ENCODE measurements around the gene IGF2BP1. TPM values are rescaled to one million over a fixed set of nuclear protein-coding genes. Genes with fewer than 3 reads are reported as not detected.

The IGF2BP1 gene
- polyA plus RNA-seq, 1 donor: 30.7 TPM

DNA sequence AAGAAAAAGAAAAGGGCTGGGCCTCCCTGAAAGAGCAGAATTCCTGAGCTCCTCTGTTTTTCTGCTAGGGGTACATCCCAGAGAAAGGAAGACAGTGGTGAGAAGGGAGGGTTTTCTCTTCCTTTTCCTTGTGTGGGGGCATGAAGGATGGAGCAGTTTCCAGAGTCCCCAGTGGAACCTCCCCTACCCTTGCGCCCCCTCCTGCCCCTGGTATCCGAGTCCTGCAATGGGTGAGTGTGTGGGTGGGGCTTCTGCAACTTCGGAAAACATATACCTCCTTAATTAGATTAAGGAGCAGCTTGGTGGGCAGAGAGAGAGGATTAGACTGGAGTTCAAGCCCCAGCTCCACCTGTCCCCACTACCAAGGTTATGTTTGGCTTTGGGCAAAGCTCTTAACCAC lies 23.4 kb upstream of the IGF2BP1 start:
- Histone ChIP-seq H3K9me3 (ENCODE audit: control insufficient read depth, low read depth, low read length) (no peaks in the 10 kb centered on the region), H3K27ac (ENCODE audit: low read length) (no peak overlapping the region), H3K36me3 (ENCODE audit: control insufficient read depth, insufficient read depth, low read length) (no peaks in the 10 kb centered on the region), H3K4me1 (ENCODE audit: control insufficient read depth, insufficient read depth, low read length) (peaks cover 9% of the 10 kb centered on the region), H3K4me3 (ENCODE audit: low read length) (no peak overlapping the region), H3K27me3 (ENCODE audit: control insufficient read depth, insufficient read depth, low read length) (no peaks in the 10 kb centered on the region)
- WGBS (ENCODE audit: insufficient coverage, low lambda C conversion rate): no CpG with 5 or more reads among the region's 3 CpGs
- DNase-seq: no peak

DNA sequence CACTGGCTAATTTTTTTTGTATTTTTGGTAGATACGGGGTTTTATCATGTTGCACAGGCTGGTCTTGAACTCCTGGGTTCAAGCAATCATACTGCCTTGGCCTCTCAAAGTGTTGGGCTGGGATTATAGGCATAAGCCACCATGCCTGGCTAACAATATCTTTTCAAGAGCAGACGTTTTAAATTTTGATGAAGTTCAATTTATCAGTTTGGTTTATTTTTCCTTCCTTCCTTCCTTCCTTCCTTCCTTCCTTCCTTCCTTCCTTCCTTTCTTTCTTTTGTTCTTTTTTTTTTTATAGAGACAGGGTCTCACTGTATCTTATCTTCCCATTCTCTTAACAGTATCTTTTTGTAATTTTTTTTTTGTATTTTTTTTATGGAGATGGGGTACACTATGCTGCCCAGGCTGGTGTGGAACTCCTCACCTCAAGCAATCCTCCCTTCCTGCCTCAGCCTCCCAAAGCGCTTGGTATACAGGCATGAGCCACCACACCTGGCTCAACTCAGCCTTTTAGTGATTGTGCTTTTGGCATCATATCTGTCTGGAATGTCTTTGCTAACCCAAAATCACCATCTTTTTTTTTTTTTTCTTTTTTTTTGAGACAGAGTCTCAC lies 15.2 kb upstream of the IGF2BP1 start:
- Histone ChIP-seq H3K27me3 (ENCODE audit: control insufficient read depth, insufficient read depth, low read length) (no peaks in the 10 kb centered on the region), H3K27ac (ENCODE audit: low read length) (no peak overlapping the region), H3K4me1 (ENCODE audit: control insufficient read depth, insufficient read depth, low read length) (no peaks in the 10 kb centered on the region), H3K36me3 (ENCODE audit: control insufficient read depth, insufficient read depth, low read length) (no peaks in the 10 kb centered on the region), H3K9me3 (ENCODE audit: control insufficient read depth, low read depth, low read length) (no peaks in the 10 kb centered on the region), H3K4me3 (ENCODE audit: low read length) (no peak overlapping the region)
- 80% methylated on average over 1 of the region's 3 CpGs for WGBS (ENCODE audit: insufficient coverage, low lambda C conversion rate)
- DNase-seq: no peak

DNA sequence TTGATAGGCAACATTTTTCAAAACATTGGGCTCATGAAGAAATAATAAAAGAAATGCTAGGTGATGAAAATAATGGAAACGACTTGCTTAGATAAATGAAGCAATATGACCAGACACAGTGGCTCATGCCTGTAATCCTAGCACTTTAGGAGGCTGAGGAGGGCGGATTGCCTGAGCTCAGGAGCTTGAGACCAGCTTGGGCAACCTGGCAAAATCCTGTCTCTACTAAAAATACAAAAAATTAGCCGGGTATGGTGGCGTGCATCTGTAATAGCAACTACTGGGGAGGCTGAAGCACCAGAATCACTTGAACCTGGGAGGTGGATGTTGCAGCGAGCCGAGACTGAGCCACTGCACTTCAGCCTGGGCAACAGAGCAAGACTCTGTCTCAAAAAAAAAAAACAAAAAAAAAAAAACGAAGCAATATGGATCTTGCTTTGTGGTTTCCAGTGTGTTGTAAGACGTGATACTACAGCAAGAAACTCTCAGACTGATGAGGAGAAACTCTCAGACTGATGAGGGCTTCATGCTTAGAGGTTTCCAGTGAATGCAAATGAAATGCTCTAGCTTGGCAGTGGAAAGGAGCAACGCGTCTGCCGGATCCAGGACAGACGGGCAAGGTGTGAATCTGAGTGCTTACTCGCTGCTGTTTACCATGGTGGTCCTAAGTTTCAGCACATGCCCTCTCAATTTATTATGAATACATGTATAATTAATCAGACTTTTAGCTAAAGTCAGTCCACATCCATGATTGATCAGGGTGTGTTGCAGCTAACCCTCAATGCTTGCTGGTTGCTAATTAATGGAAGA lies 11.5 kb upstream of the IGF2BP1 start:
- Histone ChIP-seq H3K9me3 (ENCODE audit: control insufficient read depth, low read depth, low read length) (no peaks in the 10 kb centered on the region), H3K36me3 (ENCODE audit: control insufficient read depth, insufficient read depth, low read length) (no peaks in the 10 kb centered on the region), H3K4me3 (ENCODE audit: low read length) (no peak overlapping the region), H3K4me1 (ENCODE audit: control insufficient read depth, insufficient read depth, low read length) (no peaks in the 10 kb centered on the region), H3K27me3 (ENCODE audit: control insufficient read depth, insufficient read depth, low read length) (peaks cover 6% of the 10 kb centered on the region), H3K27ac (ENCODE audit: low read length) (no peak overlapping the region)
- WGBS (ENCODE audit: insufficient coverage, low lambda C conversion rate): 82% methylated on average over 3 of the region's 13 CpGs
- no peak for DNase-seq

DNA sequence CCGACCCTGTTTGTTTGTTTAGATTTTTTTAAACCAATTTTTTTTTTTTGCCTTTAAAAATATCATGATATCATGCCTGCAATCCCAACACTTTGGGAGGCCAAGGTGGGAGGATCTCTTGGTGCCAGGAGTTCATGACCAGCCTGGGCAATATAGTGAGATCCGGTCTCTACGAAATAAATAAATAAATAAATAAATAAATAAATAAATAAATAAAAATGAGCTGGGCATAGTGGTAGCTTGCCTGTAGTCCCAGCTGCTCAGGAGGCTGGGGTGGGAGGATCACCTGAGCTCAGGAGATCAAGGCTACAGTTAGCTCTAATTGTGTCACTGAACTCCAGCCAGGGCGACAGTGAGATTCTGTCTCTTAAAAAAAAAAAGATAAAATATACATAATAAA lies 8.1 kb upstream of the IGF2BP1 start:
- H3K36me3 ChIP-seq (ENCODE audit: control insufficient read depth, insufficient read depth, low read length): no peaks in the 10 kb centered on the region
- H3K4me3 ChIP-seq (ENCODE audit: low read length): no peak overlapping the region
- WGBS (ENCODE audit: insufficient coverage, low lambda C conversion rate): 100% methylated on average over 2 of the region's 4 CpGs
- no peaks in the 10 kb centered on the region for H3K4me1 ChIP-seq (ENCODE audit: control insufficient read depth, insufficient read depth, low read length)
- H3K27ac ChIP-seq (ENCODE audit: low read length): no peak overlapping the region
- no peaks in the 10 kb centered on the region for H3K9me3 ChIP-seq (ENCODE audit: control insufficient read depth, low read depth, low read length)
- peaks cover 17% of the 10 kb centered on the region for H3K27me3 ChIP-seq (ENCODE audit: control insufficient read depth, insufficient read depth, low read length)
- no peak for DNase-seq

DNA sequence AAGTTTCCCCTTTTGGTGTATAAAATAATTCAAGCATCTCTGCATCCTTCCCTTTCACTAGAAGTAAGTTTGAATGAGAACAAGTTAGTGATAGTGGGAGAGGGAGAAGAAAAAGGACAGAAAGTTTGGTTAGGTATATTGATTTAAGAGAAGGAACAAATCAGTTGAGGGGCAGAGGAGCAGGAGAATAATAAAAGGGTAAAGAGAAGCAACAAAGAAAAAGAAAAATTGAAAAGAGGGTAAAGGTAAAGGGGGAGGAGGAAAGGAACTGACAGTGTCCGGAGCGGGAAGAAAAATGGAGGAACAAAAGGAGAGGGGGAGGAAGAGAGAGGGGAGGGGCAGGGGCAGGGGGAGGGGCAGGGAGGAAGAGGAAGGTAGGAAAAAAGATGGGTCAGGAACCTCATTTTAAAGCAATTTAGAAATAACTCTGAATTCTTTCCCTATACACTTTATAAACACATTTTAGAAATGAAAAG lies 6.3 kb upstream of the IGF2BP1 start:
- H3K27ac ChIP-seq (ENCODE audit: low read length): no peak overlapping the region
- H3K27me3 ChIP-seq (ENCODE audit: control insufficient read depth, insufficient read depth, low read length): peaks cover 32% of the 10 kb centered on the region
- no peak overlapping the region for H3K4me3 ChIP-seq (ENCODE audit: low read length)
- no peaks in the 10 kb centered on the region for H3K4me1 ChIP-seq (ENCODE audit: control insufficient read depth, insufficient read depth, low read length)
- H3K9me3 ChIP-seq (ENCODE audit: control insufficient read depth, low read depth, low read length): no peaks in the 10 kb centered on the region
- DNase-seq: no peak
- H3K36me3 ChIP-seq (ENCODE audit: control insufficient read depth, insufficient read depth, low read length): no peaks in the 10 kb centered on the region
- 17% methylated on average over 2 of the region's 2 CpGs for WGBS (ENCODE audit: insufficient coverage, low lambda C conversion rate)

DNA sequence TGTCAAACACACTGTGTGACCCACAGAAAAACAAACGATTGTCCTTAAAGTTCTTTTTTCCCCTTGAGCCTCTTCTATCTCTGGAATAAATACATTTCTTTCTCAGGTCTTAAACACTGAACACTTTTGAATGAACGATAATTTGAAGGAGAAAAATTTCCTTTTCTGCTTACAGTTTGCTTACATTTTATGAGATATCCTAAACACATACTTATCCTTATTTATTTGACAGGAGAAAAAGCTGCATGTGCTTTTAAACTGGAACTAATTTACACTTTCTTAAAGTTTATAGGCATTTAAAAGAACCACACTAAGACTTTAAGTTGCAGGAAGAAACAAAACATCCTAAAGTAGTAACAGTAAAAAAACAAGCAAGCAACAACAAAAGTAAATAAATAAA lies 4.7 kb upstream of the IGF2BP1 start:
- Histone ChIP-seq H3K4me3 (ENCODE audit: low read length) (no peak overlapping the region), H3K9me3 (ENCODE audit: control insufficient read depth, low read depth, low read length) (no peaks in the 10 kb centered on the region), H3K36me3 (ENCODE audit: control insufficient read depth, insufficient read depth, low read length) (no peaks in the 10 kb centered on the region), H3K4me1 (ENCODE audit: control insufficient read depth, insufficient read depth, low read length) (no peaks in the 10 kb centered on the region), H3K27me3 (ENCODE audit: control insufficient read depth, insufficient read depth, low read length) (peaks cover 42% of the 10 kb centered on the region), H3K27ac (ENCODE audit: low read length) (no peak overlapping the region)
- DNase-seq: no peak
- 80% methylated on average over 1 of the region's 2 CpGs for WGBS (ENCODE audit: insufficient coverage, low lambda C conversion rate)

DNA sequence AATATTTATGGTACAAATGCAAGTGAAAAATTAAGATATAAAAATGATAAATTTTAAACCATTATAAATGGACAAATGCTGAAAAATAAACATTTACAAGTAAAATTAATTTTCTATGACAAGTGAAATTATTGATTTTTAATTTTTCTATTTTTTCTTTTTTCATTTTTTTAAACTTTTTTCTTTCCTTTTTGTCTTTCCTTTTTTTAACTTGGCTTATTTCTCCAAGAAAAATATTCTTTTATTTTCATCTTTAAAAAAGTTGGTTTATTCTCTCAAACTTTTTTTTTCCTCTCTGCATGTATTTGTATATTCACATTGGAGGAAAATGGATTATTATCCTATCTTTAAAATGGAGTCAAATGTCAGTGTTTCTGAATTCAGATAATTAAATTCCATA lies 3.9 kb upstream of the IGF2BP1 start:
- Histone ChIP-seq H3K4me3 (ENCODE audit: low read length) (no peak overlapping the region), H3K9me3 (ENCODE audit: control insufficient read depth, low read depth, low read length) (no peaks in the 10 kb centered on the region), H3K27me3 (ENCODE audit: control insufficient read depth, insufficient read depth, low read length) (peaks cover 42% of the 10 kb centered on the region)

DNA sequence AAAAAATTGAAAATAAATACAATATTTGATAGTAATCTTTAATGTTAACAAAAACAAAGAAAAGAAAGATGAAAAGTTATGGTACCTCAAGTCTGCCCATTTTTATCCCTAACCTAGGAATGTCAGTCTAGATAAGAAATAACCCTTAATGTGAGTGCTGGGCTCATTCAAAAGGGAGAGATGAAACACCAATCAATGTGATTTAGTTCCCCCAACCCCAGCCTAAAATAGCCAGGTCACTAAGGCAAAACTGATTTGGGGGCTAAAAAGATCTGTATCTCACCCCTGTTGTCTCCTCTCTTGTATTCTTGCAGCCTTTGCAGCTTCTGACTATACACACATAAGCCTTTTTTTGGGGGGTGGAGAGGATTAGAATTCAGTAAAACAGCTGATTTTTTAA lies 3.2 kb upstream of the IGF2BP1 start:
- Histone ChIP-seq H3K9me3 (ENCODE audit: control insufficient read depth, low read depth, low read length) (no peaks in the 10 kb centered on the region), H3K4me1 (ENCODE audit: control insufficient read depth, insufficient read depth, low read length) (no peaks in the 10 kb centered on the region), H3K27me3 (ENCODE audit: control insufficient read depth, insufficient read depth, low read length) (peaks cover 42% of the 10 kb centered on the region)

More for the DNA sequence above, 3.9 kb upstream of the IGF2BP1 start:
- DNase-seq: no peak
- Histone ChIP-seq H3K36me3 (ENCODE audit: control insufficient read depth, insufficient read depth, low read length) (no peaks in the 10 kb centered on the region), H3K4me1 (ENCODE audit: control insufficient read depth, insufficient read depth, low read length) (no peaks in the 10 kb centered on the region), H3K27ac (ENCODE audit: low read length) (no peak overlapping the region)

DNA sequence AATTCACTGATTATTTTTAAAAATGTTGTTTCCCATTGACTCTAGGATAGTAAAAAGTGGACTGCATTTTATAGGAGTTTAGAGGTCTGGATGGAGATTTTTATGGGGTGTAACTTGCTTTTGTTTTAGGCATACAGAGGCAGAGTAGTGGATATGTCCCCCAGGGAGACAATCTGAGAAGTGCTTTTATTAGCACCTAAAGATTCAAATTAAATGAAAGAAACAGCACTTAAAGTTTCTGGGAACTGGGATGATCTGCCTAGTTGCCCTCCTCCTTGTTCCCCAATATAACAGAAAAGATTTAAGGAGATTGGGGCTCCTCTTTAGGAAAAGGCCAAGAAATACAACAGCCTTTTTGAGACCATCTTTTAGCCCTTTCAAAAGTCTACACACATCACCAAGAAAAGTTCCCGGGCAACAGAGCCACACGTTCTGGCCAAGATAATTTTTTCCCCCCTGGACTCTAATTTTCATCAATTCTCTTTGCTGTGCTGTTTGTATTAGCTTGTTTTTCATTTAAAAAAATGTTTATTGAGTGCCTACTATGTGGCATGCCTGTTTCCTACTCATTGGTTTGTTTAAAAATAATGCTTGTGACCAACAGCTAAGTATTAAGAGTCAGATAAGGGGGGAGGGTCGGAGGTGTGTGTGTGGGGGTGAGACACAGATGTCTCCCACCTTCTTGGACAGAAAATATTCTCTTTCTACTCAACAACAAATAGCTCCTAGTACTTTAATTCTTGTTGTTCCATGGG lies 2.5 kb upstream of the IGF2BP1 start:
- Histone ChIP-seq H3K4me1 (ENCODE audit: control insufficient read depth, insufficient read depth, low read length) (no peaks in the 10 kb centered on the region), H3K27me3 (ENCODE audit: control insufficient read depth, insufficient read depth, low read length) (peaks cover 42% of the 10 kb centered on the region), H3K9me3 (ENCODE audit: control insufficient read depth, low read depth, low read length) (no peaks in the 10 kb centered on the region), H3K27ac (ENCODE audit: low read length) (no peak overlapping the region), H3K4me3 (ENCODE audit: low read length) (peak overlapping the region; percentile 97), H3K36me3 (ENCODE audit: control insufficient read depth, insufficient read depth, low read length) (no peaks in the 10 kb centered on the region)
- DNase-seq: no peak
- WGBS (ENCODE audit: insufficient coverage, low lambda C conversion rate): 23% methylated on average over 2 of the region's 3 CpGs

More for the DNA sequence above, 3.2 kb upstream of the IGF2BP1 start:
- no peak for DNase-seq
- H3K36me3 ChIP-seq (ENCODE audit: control insufficient read depth, insufficient read depth, low read length): no peaks in the 10 kb centered on the region
- no peak overlapping the region for H3K4me3 ChIP-seq (ENCODE audit: low read length)
- no peak overlapping the region for H3K27ac ChIP-seq (ENCODE audit: low read length)

DNA sequence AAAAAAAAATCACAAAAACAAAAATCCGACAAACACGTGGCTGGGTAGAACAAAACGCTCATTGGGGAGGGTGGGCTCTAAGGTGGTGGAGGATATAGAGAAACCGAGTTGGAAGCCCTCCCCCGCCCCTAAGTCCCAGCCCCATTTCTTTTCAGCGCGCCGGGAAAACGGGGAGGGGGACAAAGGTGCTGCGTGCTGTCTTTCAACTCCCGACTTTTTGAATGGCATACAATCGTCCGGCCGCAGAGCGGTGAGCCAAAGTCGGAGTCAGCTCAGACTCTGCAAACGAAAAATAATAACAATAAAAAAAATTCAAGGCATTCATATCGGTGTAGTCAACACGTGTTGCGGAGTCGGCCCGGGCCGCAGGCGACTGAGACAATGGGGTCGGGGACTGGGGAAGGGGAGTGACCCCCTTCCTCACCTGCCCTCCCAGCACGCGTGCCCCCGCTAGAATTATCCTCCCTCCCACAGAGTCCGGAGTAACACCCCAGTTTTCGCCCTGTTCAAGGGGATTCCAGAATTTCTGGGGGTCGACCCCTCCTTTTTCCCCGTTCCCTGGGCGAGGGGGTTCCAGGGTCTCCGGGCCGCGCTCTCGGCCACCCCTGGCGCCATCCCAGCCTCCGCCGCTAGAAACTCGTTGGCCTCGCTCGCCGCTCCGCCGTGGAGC lies 1.7 kb upstream of the IGF2BP1 start:
- DNase-seq: peak in 1 of 2 donors; percentile 56
- Histone ChIP-seq H3K9me3 (ENCODE audit: control insufficient read depth, low read depth, low read length) (no peaks in the 10 kb centered on the region), H3K27ac (ENCODE audit: low read length) (peak overlapping the region; percentile 5), H3K27me3 (ENCODE audit: control insufficient read depth, insufficient read depth, low read length) (peaks cover 37% of the 10 kb centered on the region), H3K4me3 (ENCODE audit: low read length) (peak overlapping the region; percentile 97), H3K4me1 (ENCODE audit: control insufficient read depth, insufficient read depth, low read length) (no peaks in the 10 kb centered on the region), H3K36me3 (ENCODE audit: control insufficient read depth, insufficient read depth, low read length) (no peaks in the 10 kb centered on the region)
- no CpG with 5 or more reads among the region's 46 CpGs for WGBS (ENCODE audit: insufficient coverage, low lambda C conversion rate)
